ENCODE measurements around the gene SIGMAR1.

SIGMAR1 gene

GRCh38 chr9:34610434-34611206 lies 27.0 kb downstream of the SIGMAR1 start:
- peak overlapping the region; percentile 76; the same call in 1 of the 2 replicates for H3K4me3 ChIP-seq (ENCODE audit: low read depth, low read length)
- TF ChIP-seq CTCF (IDR thresholded peaks at IDR 0.05; ENCODE audit: low read depth, low read length), result no peak

GRCh38 chr9:34607331-34607730 lies 30.3 kb downstream of the SIGMAR1 start:
- no peak for TF ChIP-seq CTCF (IDR thresholded peaks at IDR 0.05; ENCODE audit: low read depth, low read length)
- H3K4me3 ChIP-seq (ENCODE audit: low read depth, low read length), result no peak overlapping the region

DNA sequence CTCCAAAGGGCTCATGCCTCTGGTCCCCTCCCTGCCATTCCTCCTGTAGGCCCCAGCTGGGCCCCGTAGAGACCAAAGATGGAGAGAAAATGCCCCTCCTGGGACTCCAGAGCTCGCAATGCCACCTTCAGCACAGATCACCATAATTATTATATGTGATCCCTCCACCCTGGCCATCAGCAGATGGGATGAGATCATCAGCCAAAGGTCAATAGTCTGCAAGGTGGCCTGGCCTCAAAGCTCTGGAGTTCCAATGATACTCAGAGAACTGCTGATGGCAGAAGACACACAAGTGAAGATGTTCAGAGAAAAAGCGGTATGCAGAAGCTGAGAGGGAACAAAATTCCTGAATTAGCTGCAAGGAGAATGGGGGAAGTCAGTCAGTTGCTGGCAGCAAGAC lies 30.7 kb downstream of the SIGMAR1 start:
- no peak overlapping the region for H3K4me3 ChIP-seq (ENCODE audit: low read depth, low read length)
- no peak for TF ChIP-seq CTCF (IDR thresholded peaks at IDR 0.05; ENCODE audit: low read depth, low read length)

GRCh38 chr9:34606190-34606589 lies 31.4 kb downstream of the SIGMAR1 start:
- no peak overlapping the region for H3K4me3 ChIP-seq (ENCODE audit: low read depth, low read length)
- no peak for TF ChIP-seq CTCF (IDR thresholded peaks at IDR 0.05; ENCODE audit: low read depth, low read length)

DNA sequence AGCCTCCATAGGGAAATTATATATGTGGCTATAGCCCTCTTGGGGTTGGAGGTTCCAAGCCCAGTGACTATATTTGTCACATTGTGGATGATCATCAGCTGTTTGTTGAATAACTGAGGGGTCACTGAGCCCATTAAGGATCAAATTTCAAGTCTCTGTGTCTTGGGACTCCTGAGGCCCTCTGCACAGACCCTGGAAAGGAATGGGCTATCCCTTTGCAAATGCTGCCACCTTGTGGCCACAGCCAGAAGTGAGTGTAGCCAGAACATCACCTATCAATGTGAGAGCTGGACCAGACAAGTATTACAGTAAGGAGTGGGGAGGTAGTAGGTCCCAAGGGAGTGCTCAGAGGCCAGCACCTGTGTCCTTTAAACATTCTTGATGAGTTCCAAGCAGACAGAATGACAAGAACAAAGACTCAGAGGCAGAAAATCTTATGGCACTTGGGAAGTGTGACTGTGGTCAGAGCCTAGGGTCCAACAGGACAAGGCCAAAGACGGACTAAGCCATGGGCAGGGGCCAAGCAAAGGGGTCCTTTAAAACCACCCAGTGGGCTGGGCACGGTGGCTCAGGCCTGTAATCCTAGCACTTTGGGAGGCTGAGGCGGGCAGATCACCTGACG lies 33.9 kb downstream of the SIGMAR1 start:
- peak; percentile 95 for TF ChIP-seq CTCF (IDR thresholded peaks at IDR 0.05; ENCODE audit: low read depth, low read length)

GRCh38 chr9:34601937-34602573 lies 35.5 kb downstream of the SIGMAR1 start:
- no peak for TF ChIP-seq CTCF (IDR thresholded peaks at IDR 0.05; ENCODE audit: low read depth, low read length)
- no peak overlapping the region for H3K4me3 ChIP-seq (ENCODE audit: low read depth, low read length)

More for the DNA sequence above, 33.9 kb downstream of the SIGMAR1 start:
- H3K4me3 ChIP-seq (ENCODE audit: low read depth, low read length), result no peak overlapping the region

DNA sequence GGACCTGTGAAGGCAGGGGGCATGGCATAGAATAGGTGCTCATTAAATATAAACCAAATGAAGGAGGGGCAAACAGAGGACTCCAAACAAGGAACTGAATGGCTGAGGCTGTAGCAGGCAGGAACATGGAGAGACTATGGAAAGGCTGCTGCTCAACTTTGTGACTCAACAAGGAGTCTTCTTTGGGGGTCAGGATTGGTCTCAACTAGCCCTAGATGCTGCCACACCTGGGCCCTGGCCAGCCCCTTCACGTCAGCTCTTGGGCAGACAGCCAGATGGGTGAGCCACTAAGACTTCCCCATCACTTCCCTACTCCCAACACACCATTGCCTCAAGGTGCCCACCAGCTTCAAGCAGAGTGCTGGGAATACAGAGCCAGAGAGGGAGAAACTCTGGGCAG lies 36.7 kb downstream of the SIGMAR1 start:
- no peak for TF ChIP-seq CTCF (IDR thresholded peaks at IDR 0.05; ENCODE audit: low read depth, low read length)
- H3K4me3 ChIP-seq (ENCODE audit: low read depth, low read length), result no peak overlapping the region
